Upper lobe of left lung (tissue), 6 donors: ENCODE data around the gene DPYSL3. TPM values are rescaled to one million over a fixed set of nuclear protein-coding genes. Genes with fewer than 3 reads are reported as not detected.

Source experiments
- ATAC-seq, 2 donors: fragments of 200-7000 bp; cut with Tn5 transposase; one replicate each; pipeline ENCODE4 v1.9.1; 2022; ENCODE audit warnings: mild to moderate bottlenecking in 2 of 2, moderate library complexity in 2 of 2; ENCODE audit not compliant: low FRiP score in 2 of 2
- DNase-seq, 2 donors: peaks; one replicate each; pipeline ENCODE4 v3.0.0-alpha.2; 2019 to 2020
- H3K27ac ChIP-seq, 4 donors: fragments of 200-600 bp; sonication (generic); one replicate each; pipeline ENCODE4 v1.5.1; 2016 to 2019
- H3K27me3 ChIP-seq, 4 donors: fragments of 200-600 bp; sonication (generic); one replicate each; pipeline ENCODE4 v1.5.1; 2017 to 2019
- H3K36me3 ChIP-seq, 4 donors: fragments of 200-600 bp; sonication (generic); one replicate each; pipeline ENCODE4 v1.5.1; 2016 to 2019
- H3K4me1 ChIP-seq, 4 donors: fragments of 200-600 bp; sonication (generic); one replicate each; pipeline ENCODE4 v1.5.1; 2018 to 2019
- H3K4me3 ChIP-seq, 4 donors: fragments of 200-600 bp; sonication (generic); one replicate each; pipeline ENCODE4 v1.5.1; 2017 to 2019; ENCODE audit warnings: mild to moderate bottlenecking in 2 of 4, moderate library complexity in 1 of 4
- H3K9me3 ChIP-seq, 4 donors: fragments of 200-600 bp; sonication (generic); one replicate each; pipeline ENCODE4 v1.5.1; 2018 to 2019
- EP300 ChIP-seq, 4 donors: sonication (generic); formaldehyde crosslinking; IDR thresholded peaks; one replicate each; pipeline ENCODE4 v1.5.1; 2017; ENCODE audit warnings: antibody characterized with exemption in 4 of 4, control low read depth in 2 of 4
- POLR2A ChIP-seq, 4 donors: fragments of 450-650 bp; IDR thresholded peaks; one replicate each; pipeline ENCODE4 v1.5.1; 2016 to 2017; ENCODE audit warnings: antibody characterized with exemption in 4 of 4, mild to moderate bottlenecking in 2 of 4
- POLR2AphosphoS5 ChIP-seq, 2 donors: sonication (generic); formaldehyde crosslinking; IDR thresholded peaks; one replicate each; pipeline ENCODE4 v1.5.1; 2017; ENCODE audit warnings: antibody characterized with exemption in 2 of 2
- WGBS, 2 donors: methylation state at CpG; one replicate each; pipeline ENCODE4 v1.1.5; 2017 to 2018; 5-methylcytosine and 5-hydroxymethylcytosine counted together
- total RNA-seq, 6 donors: library from RNA; depleted of rRNA in 4 of 6; stranded (reverse); fragments of >200 nt in 4 of 6; gene quantifications; one replicate each; pipeline versions ENCODE4 v1.1.0 to v1.2.1, GENCODE V29; 2016 to 2021
- TF ChIP-seq, protein P1 (sequence below), 6 experiments: fragments of 450-650 bp in 4 of 6; fragments of 200-600 bp in 2 of 6; sonication (generic) in 2 of 6; IDR thresholded peaks; one replicate each; pipeline ENCODE4 v1.5.1; 2016 to 2019; ENCODE audit warnings: antibody characterized with exemption in 6 of 6
- donor health status: DM: no; HTN: no; CAD: no; lungs with moderate emphysema.
- donor health status: DM: no; HTN: yes; CAD: no; lungs with severe emphysema.

The DPYSL3 gene
- total RNA-seq, 6 donors from 2014 or later = 24.4 to 85.1 (median 40.6) TPM

DNA sequence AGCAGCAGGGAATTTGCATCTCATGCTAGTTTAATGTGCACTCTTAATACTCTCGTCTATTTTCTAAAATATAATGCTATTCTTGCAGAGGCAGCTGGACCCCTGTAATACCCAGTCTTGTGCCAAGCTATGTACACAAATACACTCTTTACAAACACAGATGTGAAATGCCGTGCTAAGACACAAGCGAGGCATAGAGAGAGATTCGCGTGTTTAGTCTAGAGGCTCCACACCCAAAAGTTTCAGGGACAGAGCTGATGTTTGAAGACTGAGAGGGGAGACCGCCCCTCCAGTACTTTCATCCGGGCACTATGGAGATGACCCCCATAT lies 1.2 kb downstream of the DPYSL3 start:
- Histone ChIP-seq H3K27ac (peak overlapping the region; percentile 81 to 85 (median 84)), H3K27me3 (peaks cover 0 to 12% (median 3%) of the 10 kb centered on the region in 4 donors), H3K9me3 (no peaks in the 10 kb centered on the region), H3K4me1 (peaks cover 2 to 19% (median 15%) of the 10 kb centered on the region in 4 donors), H3K4me3 (peak overlapping the region in 3 of 4 donors; percentile 50 to 73 (median 60)), H3K36me3 (no peaks in the 10 kb centered on the region)
- 28 to 47% methylated on average over 6 to 7 of the region's 7 CpGs for WGBS, 2 donors
- TF ChIP-seq, protein P1, sequence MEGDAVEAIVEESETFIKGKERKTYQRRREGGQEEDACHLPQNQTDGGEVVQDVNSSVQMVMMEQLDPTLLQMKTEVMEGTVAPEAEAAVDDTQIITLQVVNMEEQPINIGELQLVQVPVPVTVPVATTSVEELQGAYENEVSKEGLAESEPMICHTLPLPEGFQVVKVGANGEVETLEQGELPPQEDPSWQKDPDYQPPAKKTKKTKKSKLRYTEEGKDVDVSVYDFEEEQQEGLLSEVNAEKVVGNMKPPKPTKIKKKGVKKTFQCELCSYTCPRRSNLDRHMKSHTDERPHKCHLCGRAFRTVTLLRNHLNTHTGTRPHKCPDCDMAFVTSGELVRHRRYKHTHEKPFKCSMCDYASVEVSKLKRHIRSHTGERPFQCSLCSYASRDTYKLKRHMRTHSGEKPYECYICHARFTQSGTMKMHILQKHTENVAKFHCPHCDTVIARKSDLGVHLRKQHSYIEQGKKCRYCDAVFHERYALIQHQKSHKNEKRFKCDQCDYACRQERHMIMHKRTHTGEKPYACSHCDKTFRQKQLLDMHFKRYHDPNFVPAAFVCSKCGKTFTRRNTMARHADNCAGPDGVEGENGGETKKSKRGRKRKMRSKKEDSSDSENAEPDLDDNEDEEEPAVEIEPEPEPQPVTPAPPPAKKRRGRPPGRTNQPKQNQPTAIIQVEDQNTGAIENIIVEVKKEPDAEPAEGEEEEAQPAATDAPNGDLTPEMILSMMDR (IDR thresholded peaks at IDR 0.05) = no peak
- TF ChIP-seq EP300 (IDR thresholded peaks at IDR 0.05) (no peak), POLR2A (IDR thresholded peaks at IDR 0.05) (no peak), POLR2AphosphoS5 (IDR thresholded peaks at IDR 0.05) (no peak)
- no peak for DNase-seq
- ATAC-seq = no peak

DNA sequence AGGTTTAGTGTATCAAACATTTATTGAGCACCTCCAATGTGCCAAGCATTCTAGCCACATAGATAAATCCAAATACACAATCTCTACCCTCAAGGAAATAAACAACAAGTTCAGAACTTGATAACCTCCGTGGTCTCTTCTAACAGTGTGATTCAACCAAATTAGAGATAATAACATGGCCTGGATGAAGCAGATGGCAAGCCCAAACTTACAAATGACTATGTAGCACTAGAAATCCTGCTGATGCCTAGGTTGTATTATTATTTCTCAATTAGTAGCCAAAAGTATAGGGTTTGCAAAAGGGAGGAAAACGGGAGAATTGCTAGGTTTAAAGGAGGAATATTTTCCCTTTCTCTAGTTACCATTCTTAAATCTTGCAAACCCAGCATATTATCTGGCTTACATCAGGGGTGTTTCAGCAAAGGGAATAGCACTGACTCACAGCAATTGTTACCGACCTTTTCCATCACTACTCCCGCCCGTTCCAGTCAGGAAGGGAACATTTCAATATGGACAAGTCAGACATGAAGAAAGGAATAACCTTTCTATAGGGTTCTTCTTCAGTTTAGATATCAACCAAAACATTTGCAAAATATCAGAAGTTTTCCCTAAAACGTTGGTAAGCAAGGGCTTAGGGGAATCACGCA lies 2.3 kb downstream of the DPYSL3 start:
- TF ChIP-seq POLR2AphosphoS5 (IDR thresholded peaks at IDR 0.05) = no peak
- TF ChIP-seq, protein P1 (IDR thresholded peaks at IDR 0.05) = no peak
- no peak for TF ChIP-seq EP300 (IDR thresholded peaks at IDR 0.05)
- TF ChIP-seq POLR2A (IDR thresholded peaks at IDR 0.05) = no peak
- Histone ChIP-seq H3K27ac (peak overlapping the region; percentile 9 to 85 (median 84)), H3K9me3 (no peaks in the 10 kb centered on the region), H3K4me1 (peaks cover 2 to 19% (median 18%) of the 10 kb centered on the region in 4 donors), H3K36me3 (no peaks in the 10 kb centered on the region), H3K27me3 (peaks cover 0 to 12% (median 3%) of the 10 kb centered on the region in 4 donors), H3K4me3 (peak overlapping the region in 1 of 4 donors; percentile 73)
- peak in 1 of 2 donors; percentile 64 for ATAC-seq
- DNase-seq = no peak
- 55 to 67% methylated on average over 7 of the region's 7 CpGs for WGBS, 2 donors

DNA sequence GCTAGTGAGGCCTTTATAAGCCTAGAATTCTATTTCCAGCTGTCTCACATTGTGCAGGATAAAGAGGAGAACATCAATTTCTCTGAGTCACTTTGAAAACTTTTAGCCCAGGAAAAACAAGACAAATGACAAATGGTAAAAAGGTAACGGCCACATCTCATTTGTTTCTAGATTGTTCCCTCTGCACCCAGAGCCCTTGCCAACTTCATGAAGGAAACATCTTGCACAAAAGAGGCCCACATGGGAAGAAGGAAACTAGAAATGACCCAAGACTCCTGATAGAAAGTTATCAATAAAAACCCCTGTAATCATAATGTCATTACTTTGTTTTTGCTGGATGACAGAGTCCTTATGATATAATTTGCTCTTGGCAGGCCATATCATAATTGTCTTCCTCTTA lies 5.3 kb downstream of the DPYSL3 start:
- WGBS, 2 donors = 44 to 74% methylated on average over 1 of the region's 1 CpG

DNA sequence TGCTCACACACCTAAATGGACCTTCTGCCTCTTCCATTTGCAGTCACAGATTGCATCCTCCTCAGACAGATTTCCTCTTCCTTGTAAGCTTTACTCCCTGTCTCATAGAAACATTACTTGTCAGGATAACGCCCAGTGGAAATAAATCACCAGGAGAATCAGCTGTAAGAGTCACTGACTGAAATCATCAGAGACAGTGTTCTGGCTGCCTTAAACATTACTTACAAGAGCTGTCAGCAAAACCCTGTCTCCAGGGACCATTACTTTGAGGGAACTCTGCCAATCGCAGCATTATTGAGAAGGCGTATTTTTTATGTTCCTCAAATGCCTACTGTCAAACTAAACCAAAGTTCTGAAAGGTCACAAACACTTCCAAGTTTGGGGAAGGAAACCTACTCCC lies 5.9 kb downstream of the DPYSL3 start:
- Histone ChIP-seq H3K4me3 (no peak overlapping the region), H3K36me3 (no peaks in the 10 kb centered on the region), H3K9me3 (no peaks in the 10 kb centered on the region), H3K27ac (peak overlapping the region in 3 of 4 donors; percentile 39 to 57 (median 44)), H3K27me3 (peaks cover 0 to 2% (median under 1%) of the 10 kb centered on the region in 4 donors), H3K4me1 (peaks cover 0 to 8% (median 5%) of the 10 kb centered on the region in 4 donors)
- DNase-seq (no peak), ATAC-seq (peak in 1 of 2 donors; percentile 73)
- WGBS, 2 donors = 50 to 53% methylated on average over 3 of the region's 3 CpGs
- TF ChIP-seq POLR2AphosphoS5 (IDR thresholded peaks at IDR 0.05) = no peak
- no peak for TF ChIP-seq POLR2A (IDR thresholded peaks at IDR 0.05)
- TF ChIP-seq, protein P1 (IDR thresholded peaks at IDR 0.05) = no peak
- TF ChIP-seq EP300 (IDR thresholded peaks at IDR 0.05) = no peak

More for the DNA sequence above, 5.3 kb downstream of the DPYSL3 start:
- no peak overlapping the region for H3K4me3 ChIP-seq
- no peaks in the 10 kb centered on the region for H3K36me3 ChIP-seq
- peaks cover 0 to 6% (median 3%) of the 10 kb centered on the region in 4 donors for H3K27me3 ChIP-seq
- DNase-seq (no peak), ATAC-seq (peak in 1 of 2 donors; percentile 2)
- H3K27ac ChIP-seq = peak overlapping the region in 3 of 4 donors; percentile 39 to 57 (median 44)
- TF ChIP-seq POLR2A (IDR thresholded peaks at IDR 0.05) (no peak), EP300 (IDR thresholded peaks at IDR 0.05) (no peak), POLR2AphosphoS5 (IDR thresholded peaks at IDR 0.05) (no peak)
- TF ChIP-seq, protein P1 (IDR thresholded peaks at IDR 0.05) = no peak
- no peaks in the 10 kb centered on the region for H3K9me3 ChIP-seq
- H3K4me1 ChIP-seq = peaks cover 0 to 13% (median 10%) of the 10 kb centered on the region in 4 donors

DNA sequence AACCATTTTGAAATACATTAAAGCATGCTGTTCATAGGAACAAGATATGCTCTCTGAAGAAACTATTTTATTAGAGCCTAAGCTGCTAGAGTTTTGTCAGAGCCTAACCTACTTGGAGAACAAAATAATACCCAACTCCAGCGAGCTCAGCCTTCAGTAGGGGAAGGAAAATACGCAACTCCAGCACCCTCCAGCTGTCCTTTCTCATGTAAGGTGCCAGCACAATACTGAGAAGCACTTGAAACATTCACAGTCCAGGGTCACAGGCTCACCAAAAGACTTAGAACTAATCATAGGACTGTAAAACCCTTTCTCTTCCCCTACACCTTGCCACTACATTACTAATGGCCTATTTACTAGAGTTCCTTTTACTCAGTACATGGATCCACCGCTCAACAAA lies 18.9 kb downstream of the DPYSL3 start:
- TF ChIP-seq, protein P1 (IDR thresholded peaks at IDR 0.05) = no peak
- no peak for TF ChIP-seq EP300 (IDR thresholded peaks at IDR 0.05)
- no peak for TF ChIP-seq POLR2AphosphoS5 (IDR thresholded peaks at IDR 0.05)
- TF ChIP-seq POLR2A (IDR thresholded peaks at IDR 0.05) = no peak
- no peaks in the 10 kb centered on the region for H3K4me1 ChIP-seq
- no peak overlapping the region for H3K4me3 ChIP-seq
- no peaks in the 10 kb centered on the region for H3K9me3 ChIP-seq
- H3K27ac ChIP-seq = no peak overlapping the region
- ATAC-seq (no peak), DNase-seq (no peak)
- no peaks in the 10 kb centered on the region for H3K36me3 ChIP-seq
- 71 to 76% methylated on average over 3 of the region's 3 CpGs for WGBS, 2 donors
- H3K27me3 ChIP-seq = no peaks in the 10 kb centered on the region
